ENCODE results near the gene GJB5.

Gene GJB5

DNA sequence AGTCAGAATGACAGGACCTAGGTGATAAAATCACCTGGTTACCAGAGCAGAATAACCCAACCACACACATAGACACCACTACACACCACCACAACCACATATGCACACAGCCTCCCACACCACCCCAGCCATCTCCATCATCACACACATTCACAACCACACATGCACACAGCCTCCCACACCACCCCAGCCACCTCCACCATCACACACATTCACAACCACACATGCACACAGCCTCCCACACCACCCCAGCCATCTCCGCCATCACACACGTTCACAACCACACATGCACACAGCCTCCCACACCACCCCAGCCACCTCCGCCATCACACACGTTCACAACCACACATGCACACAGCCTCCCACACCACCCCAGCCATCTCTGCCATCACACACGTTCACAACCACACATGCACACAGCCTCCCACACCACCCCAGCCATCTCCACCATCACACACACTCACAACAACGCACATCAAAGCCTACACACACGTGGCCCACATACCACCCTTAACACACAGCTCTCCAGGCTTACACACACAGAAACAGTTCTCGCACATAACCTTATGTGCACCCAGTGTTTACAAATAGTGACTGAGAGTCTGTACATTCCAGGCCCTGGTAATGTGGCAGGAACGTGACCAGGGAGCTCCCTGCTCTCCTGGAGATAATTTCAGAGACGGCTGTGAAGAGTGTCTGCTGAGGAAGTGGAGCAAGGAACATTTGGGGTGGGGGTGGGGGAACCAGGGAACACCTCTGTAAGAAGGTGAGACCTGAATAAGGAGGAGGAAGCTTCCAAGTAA is 22.9 kb downstream of the GJB5 start:
- DNase-seq: no peak

DNA sequence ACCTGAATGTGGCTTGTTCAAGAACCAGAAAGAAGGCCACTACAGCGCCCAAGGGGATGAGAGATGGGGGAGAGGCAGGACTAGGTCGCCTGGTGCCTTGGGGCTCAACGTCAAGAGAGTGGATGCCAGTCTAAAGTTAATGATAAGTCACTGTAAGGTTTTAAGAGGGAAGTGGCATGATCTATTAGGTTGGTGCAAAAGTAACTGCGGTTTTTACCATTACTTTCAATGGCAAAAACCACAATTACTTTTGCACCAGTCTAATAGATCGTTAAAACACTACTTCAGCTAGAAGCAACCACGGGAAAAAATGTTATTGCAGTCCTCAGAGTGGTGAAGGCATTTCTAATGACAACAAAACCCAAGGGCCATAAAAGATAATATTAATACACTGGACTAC is 23.5 kb downstream of the GJB5 start:
- no peak for DNase-seq

DNA sequence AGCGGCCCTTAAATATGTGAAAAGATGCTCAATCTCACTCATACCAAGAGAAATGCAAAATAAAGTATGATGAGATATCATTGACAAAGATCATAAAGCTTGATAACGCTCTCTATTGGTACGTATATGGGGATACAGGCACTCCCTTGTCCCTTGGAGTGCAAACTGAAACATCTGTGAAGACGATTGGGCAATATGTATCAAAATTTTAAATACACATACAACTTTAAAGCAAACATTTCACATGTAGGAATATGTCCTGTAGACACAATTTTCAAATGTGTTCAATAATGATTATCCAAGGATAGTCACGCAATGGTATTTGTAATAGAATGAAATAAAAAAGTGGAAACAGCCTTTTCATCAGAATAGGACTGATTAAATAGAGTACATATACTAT is 24.2 kb downstream of the GJB5 start:
- no peak for DNase-seq

DNA sequence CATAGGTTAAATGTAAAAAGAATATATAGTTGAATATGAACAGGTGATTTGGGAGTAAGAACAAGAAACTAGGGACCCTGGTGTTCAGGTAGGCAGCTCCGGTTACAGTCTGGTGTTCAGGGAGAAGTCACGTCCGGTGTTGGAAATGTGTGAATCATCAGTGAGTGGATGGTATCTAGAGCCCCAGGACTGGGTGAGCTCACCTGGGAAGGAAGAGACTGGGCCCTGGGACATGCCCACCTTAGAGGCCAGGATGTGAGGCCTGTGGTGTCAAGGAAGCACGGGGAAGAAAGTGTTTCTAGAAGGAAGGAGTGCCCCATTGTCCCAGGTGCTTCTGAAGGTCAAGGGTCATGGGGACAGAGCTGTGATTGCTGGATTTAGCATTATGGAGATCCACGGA is 24.7 kb downstream of the GJB5 start:
- DNase-seq: no peak

DNA sequence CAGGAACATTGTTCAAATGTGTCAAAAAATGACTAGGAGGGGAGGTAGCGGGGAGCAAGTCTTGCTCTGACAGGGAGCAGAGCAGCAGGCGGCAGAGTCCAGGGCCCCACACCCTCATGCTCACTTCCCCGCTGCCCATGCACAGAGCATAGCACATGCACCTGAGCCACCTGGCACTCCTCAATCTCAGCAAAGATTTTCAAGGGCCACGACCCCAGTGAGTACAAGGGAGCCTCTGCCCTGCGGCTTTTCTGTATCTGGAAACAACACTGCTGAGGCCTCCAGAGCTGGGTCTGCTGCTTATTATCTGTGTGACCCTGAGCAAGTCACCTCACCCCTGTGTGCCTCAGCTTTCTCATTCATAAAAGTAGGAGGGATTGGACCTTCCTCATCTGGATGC is 25.1 kb downstream of the GJB5 start:
- no peak for DNase-seq

DNA sequence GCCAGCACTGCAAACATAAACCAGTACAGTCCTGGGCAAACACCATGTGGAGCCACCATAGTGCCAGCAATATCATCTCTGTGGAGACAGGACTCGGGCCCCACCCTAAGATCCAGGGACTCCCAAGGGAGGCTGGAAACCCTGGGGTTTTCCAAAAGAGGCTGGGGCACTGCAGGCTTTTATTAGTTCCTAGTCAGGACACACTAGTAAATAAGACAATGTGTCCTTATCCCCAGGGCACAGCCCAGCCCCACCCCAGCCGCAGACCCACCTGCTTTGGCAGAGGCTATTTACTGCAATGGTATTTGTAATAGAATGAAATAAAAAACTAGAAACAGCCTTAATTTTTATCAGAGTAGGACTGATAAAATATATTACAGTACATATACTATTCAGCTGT is 25.7 kb downstream of the GJB5 start:
- DNase-seq: no peak

DNA sequence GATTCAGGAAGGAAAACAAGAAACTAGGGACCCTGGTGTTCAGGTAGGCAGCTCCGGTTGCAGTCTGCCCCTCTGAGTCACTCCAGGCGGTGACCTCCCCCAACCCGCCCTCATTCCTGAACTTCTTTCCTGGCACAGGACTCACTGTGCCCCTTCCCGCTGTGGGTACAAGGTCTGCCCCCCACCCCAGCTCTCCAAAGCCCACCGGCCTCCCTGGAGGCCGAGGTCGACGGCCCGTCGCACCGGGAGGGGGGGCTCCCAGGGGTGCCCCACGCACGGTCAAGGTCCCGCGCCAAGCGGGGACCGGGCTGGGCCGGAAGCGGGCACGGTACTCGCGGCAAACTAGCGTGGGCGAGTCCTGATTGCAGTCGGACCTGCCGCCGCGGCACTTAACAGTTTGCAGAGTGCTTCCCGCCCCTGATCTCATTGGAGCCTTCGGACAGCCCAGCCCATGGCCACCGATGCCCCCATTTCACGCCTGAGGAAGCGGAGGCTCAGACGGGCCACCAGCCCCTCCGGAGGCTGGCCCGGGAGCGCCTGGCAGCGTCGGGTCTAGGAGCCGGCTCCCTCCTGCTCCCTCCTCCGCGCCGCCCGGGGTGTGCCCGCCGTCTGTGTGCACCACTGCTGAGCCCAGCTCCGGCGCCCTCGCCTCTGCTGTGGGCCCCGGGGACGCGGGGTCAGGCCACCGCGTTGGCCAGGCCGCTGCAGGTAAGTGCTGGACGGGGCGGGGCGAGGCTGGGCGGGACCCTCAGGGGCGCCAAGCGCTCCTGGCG is 26.4 kb downstream of the GJB5 start, which contains the start of gene GJB3:
TSS of gene GJB3 (plus strand) at position 144 of the 773 bp plus-strand sequence. CDS start 3,549 bp downstream, outside the sequence.
- no peak for DNase-seq

DNA sequence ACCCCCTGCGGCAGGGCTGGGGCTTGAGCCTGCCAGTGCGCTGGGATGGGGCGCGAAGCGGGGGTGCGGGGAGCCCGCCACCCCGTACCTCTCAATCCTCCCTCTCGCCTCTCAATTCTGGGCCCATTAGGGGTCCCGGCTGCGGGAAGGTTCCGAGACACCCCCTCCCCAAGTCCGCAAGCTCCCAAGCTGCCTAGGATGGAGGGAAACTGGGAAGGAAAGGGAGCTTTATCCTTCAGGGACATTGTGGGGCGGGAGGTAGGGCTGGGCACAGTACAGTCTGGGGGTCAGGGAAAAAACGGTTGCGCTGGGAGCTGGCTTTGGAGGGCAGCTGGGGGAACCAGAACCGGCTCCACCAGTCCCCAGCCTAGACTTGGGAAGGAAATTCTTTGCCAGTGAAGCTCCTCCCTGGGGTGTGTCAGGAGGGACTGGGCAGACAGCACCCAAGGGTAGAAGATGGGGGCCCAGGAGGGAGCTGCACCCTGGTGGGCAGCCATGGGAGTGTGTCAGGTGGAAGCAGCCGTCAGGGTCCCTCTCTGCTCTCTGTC is 27.1 kb downstream of the GJB5 start:
- no peak for DNase-seq

DNA sequence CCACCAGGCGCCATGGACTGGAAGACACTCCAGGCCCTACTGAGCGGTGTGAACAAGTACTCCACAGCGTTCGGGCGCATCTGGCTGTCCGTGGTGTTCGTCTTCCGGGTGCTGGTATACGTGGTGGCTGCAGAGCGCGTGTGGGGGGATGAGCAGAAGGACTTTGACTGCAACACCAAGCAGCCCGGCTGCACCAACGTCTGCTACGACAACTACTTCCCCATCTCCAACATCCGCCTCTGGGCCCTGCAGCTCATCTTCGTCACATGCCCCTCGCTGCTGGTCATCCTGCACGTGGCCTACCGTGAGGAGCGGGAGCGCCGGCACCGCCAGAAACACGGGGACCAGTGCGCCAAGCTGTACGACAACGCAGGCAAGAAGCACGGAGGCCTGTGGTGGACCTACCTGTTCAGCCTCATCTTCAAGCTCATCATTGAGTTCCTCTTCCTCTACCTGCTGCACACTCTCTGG is 29.9 kb downstream of the GJB5 start:
- no peak for DNase-seq

DNA sequence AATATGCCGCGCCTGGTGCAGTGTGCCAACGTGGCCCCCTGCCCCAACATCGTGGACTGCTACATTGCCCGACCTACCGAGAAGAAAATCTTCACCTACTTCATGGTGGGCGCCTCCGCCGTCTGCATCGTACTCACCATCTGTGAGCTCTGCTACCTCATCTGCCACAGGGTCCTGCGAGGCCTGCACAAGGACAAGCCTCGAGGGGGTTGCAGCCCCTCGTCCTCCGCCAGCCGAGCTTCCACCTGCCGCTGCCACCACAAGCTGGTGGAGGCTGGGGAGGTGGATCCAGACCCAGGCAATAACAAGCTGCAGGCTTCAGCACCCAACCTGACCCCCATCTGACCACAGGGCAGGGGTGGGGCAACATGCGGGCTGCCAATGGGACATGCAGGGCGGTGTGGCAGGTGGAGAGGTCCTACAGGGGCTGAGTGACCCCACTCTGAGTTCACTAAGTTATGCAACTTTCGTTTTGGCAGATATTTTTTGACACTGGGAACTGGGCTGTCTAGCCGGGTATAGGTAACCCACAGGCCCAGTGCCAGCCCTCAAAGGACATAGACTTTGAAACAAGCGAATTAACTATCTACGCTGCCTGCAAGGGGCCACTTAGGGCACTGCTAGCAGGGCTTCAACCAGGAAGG is 30.5 kb downstream of the GJB5 start:
- no peak for DNase-seq

DNA sequence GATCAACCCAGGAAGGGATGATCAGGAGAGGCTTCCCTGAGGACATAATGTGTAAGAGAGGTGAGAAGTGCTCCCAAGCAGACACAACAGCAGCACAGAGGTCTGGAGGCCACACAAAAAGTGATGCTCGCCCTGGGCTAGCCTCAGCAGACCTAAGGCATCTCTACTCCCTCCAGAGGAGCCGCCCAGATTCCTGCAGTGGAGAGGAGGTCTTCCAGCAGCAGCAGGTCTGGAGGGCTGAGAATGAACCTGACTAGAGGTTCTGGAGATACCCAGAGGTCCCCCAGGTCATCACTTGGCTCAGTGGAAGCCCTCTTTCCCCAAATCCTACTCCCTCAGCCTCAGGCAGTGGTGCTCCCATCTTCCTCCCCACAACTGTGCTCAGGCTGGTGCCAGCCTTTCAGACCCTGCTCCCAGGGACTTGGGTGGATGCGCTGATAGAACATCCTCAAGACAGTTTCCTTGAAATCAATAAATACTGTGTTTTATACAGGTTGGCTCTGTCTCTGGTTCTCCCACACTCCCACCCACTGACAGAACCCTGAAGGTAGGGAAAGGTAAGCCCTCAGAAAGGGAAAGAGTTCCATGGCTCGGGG is 31.1 kb downstream of the GJB5 start:
- no peak for DNase-seq

DNA sequence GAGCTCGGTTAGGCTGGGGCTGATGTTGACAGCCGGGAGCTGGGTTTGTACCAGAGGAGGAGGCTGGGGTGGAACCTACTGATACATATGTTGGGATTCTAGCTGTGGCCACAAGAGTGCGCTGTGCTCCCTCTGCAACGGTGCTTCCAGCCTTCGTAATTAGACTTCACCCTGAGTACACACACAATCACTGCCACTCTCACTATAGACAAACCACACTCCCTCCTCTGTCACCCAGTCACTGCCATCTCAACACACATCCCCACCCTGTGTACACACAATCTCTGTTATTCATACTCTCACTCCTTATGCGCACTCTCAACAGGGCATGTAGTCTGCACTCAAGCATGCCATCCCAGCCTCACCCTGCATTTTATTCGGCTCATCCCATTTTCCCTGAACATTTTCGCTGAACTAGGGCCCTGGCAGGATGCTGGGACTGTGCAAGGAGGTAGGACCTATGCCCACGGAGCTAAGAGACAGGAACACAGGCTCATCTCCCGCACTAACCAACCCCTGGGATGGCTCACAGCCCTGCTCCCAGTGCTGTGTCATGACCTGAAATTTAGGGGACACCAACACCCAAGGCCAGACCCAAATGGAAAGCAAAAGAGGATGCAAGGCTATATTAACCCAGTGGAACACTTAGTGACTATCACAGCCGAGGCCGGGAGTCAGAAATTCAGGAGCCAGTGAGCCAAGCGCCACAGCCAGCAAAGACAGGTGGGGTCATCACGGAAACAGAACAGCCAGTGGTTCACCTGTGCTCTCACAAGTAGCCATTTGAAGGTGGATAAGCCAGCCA is 31.9 kb downstream of the GJB5 start:
- DNase-seq: peak in 4 of 5 donors; percentile 31 to 53 (median 38)

DNA sequence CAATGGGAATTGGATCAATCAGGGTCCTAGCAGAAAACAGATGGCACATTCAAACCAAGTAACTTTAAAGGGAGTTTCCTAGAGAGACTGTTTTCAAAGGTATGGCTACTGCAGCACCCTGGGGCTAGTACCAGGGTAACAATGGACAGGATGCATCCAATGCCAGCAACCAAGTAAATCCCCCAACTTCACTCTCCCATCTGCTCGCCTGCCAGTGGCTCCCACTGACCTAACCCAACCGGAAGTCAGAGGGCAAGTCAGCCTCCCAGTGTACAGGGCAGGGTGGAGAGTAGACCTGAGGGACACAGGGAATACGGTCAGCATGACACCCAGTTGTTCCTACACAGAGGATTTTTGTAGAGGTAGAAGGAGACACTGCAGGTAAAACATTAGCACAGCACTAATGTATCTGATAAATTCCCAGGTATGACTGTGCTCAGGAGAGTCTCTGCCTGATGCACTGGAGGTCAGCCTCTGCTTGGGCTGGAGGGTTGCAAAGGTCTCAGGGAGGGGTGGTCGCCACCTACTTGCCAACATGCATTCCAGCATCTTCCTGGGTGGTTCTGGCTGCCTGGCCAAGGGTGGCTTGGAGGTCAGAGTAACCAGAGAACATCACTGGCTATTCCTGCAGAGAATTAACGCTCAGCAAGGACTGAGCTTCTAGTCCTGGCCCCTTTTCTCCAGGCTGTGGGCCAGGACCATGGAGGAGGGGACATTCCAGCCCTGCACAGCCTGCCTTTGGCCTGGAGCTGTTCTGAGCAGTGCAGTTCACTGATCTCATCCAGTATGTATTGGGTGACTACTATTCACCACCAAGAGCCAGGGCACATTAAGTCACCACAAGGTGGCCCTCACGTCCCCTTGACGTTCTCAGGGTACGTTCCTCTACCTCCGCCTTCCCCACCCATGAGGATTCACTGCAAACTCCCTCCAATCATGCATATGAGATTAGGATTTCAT is 32.9 kb downstream of the GJB5 start:
- no peak for DNase-seq

DNA sequence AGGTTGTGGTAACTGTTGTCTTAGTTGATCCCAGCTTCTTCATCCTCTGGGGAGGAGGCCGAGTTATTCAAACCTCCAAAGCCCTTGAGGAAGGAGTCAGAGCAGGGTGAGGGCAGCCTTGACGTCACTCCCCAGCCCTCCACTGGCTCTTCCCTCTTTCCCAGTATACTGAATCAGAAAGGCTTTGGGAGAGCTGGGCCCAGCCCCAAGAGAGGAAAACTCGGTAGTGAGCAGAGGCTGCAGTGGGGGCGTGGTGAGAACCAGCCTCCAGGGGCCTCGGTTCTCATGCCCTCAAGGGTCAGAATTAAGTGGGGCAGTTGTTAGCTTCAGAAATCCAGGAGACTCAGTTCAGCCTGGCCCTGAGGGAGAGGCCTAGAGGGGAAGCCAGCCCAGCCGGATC is 36.1 kb downstream of the GJB5 start:
- no peak for DNase-seq

DNA sequence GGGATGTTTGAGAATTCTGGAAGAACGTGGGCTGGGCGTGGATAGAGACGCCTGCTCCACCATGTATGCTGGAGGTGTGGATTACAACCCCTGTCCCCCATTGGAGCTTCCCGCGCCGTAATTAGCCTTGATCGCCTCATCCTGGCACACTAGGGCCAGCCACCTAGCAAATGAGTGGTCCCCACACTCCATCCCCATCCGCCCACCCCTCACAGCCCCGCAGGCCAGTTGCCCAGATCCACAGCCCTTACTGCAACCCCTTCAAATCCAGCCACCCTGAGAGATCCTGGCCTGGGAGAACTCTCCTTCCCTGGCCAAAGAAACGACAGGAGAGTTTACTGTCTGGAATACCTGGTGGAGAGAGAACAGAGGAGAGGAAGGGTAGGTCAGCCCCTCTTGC is 37.6 kb downstream of the GJB5 start:
- no peak for DNase-seq

DNA sequence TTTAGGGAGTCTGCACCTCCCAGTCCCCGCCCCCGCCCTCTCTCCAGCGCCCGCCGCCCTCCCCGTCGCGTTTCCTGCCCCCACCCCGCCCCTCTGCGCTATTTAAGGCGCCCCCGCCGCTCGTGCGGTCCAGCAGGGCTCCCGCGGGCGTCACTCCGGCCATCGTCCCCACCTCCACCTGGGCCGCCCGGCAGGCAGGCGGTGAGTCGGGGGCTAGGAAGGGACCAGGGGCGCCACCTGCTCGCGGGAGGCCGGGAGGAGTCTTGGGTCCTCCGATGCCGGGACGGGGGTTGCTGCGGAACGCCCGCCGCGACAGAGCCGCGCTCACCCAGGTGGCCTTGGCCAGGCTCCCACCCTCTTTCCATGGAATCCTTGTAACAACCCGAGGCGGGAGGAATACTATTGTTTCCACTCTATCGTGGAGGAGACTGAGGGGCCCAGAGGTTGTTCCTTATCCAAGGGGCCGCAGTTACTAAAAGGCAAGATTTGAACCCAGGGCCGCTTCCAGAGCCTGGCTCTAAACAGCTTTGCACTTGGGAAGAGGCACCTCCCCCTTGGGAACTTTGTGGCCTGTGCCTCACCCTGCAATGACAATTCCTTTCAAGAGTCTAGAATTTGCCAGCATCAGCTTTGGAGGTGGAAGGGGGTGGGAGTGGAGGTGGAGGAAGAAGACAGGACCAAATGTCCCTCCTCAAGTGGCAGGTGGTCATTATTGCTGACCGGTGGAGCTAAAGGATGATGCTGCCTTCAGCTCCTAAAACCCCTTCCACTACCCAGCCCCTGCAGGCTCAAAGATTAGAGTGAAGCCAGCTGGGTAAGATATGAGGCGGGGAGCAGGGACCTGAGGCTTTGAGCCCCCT is 38.3 kb downstream of the GJB5 start, which contains the start of gene GJA4:
TSS of gene GJA4 (plus strand) at position 132 of the 860 bp plus-strand sequence. CDS start 1,215 bp downstream, outside the sequence.
- DNase-seq: no peak

DNA sequence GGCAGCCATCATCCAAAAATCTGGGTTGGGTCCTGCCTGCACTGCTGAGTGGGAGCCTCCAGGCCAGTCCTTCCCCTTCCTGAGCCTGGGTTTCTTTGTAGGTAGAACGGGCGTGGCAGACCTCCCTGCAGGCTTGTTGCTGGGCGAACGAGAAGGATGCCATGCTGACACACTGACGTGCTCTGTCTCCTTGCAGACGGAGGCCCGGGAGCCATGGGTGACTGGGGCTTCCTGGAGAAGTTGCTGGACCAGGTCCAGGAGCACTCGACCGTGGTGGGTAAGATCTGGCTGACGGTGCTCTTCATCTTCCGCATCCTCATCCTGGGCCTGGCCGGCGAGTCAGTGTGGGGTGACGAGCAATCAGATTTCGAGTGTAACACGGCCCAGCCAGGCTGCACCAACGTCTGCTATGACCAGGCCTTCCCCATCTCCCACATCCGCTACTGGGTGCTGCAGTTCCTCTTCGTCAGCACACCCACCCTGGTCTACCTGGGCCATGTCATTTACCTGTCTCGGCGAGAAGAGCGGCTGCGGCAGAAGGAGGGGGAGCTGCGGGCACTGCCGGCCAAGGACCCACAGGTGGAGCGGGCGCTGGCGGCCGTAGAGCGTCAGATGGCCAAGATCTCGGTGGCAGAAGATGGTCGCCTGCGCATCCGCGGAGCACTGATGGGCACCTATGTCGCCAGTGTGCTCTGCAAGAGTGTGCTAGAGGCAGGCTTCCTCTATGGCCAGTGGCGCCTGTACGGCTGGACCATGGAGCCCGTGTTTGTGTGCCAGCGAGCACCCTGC is 39.3 kb downstream of the GJB5 start:
- no peak for DNase-seq

DNA sequence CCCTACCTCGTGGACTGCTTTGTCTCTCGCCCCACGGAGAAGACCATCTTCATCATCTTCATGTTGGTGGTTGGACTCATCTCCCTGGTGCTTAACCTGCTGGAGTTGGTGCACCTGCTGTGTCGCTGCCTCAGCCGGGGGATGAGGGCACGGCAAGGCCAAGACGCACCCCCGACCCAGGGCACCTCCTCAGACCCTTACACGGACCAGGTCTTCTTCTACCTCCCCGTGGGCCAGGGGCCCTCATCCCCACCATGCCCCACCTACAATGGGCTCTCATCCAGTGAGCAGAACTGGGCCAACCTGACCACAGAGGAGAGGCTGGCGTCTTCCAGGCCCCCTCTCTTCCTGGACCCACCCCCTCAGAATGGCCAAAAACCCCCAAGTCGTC is 39.9 kb downstream of the GJB5 start:
- no peak for DNase-seq

DNA sequence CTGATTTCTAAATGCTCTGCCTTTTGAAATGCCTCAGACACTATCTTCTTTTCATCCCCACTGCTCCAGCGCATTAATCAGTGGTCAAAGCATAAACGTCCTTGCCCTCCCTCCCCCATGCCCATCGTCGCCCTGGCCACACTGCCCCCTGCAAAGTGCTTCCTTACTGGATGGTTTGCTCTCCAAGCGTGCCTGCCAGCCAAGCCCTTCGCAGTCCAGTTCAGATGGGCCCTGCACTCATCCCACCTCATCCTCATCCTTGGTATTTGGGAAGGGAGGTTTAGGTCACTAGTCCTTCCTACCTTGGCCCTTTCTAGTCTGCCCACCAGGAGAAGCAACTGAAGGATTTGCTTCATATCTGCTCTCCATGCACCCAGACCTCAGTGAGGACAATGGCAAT is 41.1 kb downstream of the GJB5 start:
- DNase-seq: no peak

All from T-helper 1 cell (primary cell).